Lower lobe of right lung (tissue), 2 donors: ENCODE results near the gene ZCCHC13. TPM values are rescaled to one million over a fixed set of nuclear protein-coding genes. Genes with fewer than 3 reads are reported as not detected.
"Not testable (repeated sequence)": the region's sequence is repeated elsewhere in the genome, so short reads cannot be mapped to it uniquely, and the experiment has no call there.

Source experiments
- ATAC-seq, 2 donors: fragments of 200-7000 bp; cut with Tn5 transposase; one replicate each; pipeline ENCODE4 v1.9.1; 2020 to 2022; ENCODE audit warnings: mild to moderate bottlenecking in 2 of 2, moderate library complexity in 2 of 2
- DNase-seq: peaks from one replicate; pipeline ENCODE4 v3.0.0-alpha.2; 2020
- H3K27ac ChIP-seq: fragments of 200-600 bp; one replicate; pipeline ENCODE4 v1.8.0; 2022
- H3K27me3 ChIP-seq: fragments of 200-600 bp; one replicate; pipeline ENCODE4 v1.8.0; 2022; ENCODE audit warnings: low read depth
- H3K36me3 ChIP-seq: fragments of 200-600 bp; one replicate; pipeline ENCODE4 v1.8.0; 2022; ENCODE audit warnings: mild to moderate bottlenecking
- H3K4me1 ChIP-seq: fragments of 200-600 bp; one replicate; pipeline ENCODE4 v1.8.0; 2022
- H3K4me3 ChIP-seq: fragments of 200-600 bp; one replicate; pipeline ENCODE4 v1.8.0; 2022; ENCODE audit warnings: mild to moderate bottlenecking
- H3K9me3 ChIP-seq: fragments of 200-600 bp; one replicate; pipeline ENCODE4 v1.8.0; 2022
- intact Hi-C: fragments of 100-400 bp; cut with DNase I; formaldehyde crosslinking; loops from one replicate; pipeline ENCODE4 v1.11.0; 2022
- total RNA-seq: library from RNA; stranded (reverse); fragmentation: NEBNext Ultra II Directional; extraction: Animal tissue kit (Norgen Biotek cat#: 25700); gene quantifications from one replicate; pipeline ENCODE4 v1.2.1, GENCODE V29; 2021
- TF ChIP-seq, protein P1 (sequence below): fragments of 200-600 bp; IDR thresholded peaks from one replicate; pipeline ENCODE4 v1.8.0; 2022; ENCODE audit warnings: antibody characterized with exemption, mild to moderate bottlenecking
- donor health status: DM: no; HTN: yes; CAD: no; lungs with severe emphysema.

Gene ZCCHC13
- total RNA-seq, 1 donor from 2014 or later, result not detected

DNA sequence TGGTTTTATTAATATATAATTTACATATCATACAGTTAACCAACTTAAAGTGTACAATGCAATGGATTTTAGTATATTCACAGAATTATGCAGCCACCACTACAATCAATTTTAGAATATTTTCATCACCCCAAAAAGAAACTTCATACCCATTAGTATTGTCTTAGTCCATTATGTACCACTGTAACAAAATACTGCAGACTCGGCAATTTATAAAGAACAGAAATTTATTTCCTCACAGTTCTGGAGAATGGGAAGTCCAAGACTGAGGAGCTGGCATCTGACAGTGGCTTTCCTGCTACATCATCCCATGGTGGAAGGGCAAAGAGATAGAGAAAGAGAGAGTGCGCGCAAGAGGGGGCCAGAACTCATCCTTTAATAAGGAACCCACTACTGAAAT, 8.9 kb upstream of the ZCCHC13 start:
- H3K27ac ChIP-seq, result no peak overlapping the region
- DNase-seq (no peak), ATAC-seq (no peak)
- TF ChIP-seq, protein P1, sequence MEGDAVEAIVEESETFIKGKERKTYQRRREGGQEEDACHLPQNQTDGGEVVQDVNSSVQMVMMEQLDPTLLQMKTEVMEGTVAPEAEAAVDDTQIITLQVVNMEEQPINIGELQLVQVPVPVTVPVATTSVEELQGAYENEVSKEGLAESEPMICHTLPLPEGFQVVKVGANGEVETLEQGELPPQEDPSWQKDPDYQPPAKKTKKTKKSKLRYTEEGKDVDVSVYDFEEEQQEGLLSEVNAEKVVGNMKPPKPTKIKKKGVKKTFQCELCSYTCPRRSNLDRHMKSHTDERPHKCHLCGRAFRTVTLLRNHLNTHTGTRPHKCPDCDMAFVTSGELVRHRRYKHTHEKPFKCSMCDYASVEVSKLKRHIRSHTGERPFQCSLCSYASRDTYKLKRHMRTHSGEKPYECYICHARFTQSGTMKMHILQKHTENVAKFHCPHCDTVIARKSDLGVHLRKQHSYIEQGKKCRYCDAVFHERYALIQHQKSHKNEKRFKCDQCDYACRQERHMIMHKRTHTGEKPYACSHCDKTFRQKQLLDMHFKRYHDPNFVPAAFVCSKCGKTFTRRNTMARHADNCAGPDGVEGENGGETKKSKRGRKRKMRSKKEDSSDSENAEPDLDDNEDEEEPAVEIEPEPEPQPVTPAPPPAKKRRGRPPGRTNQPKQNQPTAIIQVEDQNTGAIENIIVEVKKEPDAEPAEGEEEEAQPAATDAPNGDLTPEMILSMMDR, result no peak
- H3K4me3 ChIP-seq, result no peak overlapping the region
- intact Hi-C loops, result no loop called here
- no peaks in the 10 kb centered on the region for H3K9me3 ChIP-seq
- no peaks in the 10 kb centered on the region for H3K27me3 ChIP-seq
- H3K4me1 ChIP-seq, result no peaks in the 10 kb centered on the region
- H3K36me3 ChIP-seq, result no peaks in the 10 kb centered on the region

- Histone ChIP-seq H3K4me3 (no peak overlapping the region), H3K36me3 (no peaks in the 10 kb centered on the region), H3K27me3 (no peaks in the 10 kb centered on the region), H3K27ac (no peak overlapping the region), H3K4me1 (no peaks in the 10 kb centered on the region), H3K9me3 (no peaks in the 10 kb centered on the region)
- no peak for DNase-seq
- intact Hi-C loops, result no loop called here
- ATAC-seq, result no peak
- TF ChIP-seq, protein P1, result no peak
Observed at GRCh38 chrX:74297766-74298165, 6.2 kb upstream of the ZCCHC13 start.

- Histone ChIP-seq H3K9me3 (no peaks in the 10 kb centered on the region), H3K4me1 (no peaks in the 10 kb centered on the region), H3K4me3 (no peak overlapping the region), H3K36me3 (no peaks in the 10 kb centered on the region), H3K27me3 (no peaks in the 10 kb centered on the region), H3K27ac (no peak overlapping the region)
- DNase-seq, result no peak
- no peak for ATAC-seq
- intact Hi-C loops, result no loop called here
- TF ChIP-seq, protein P1, result no peak
Observed at GRCh38 chrX:74300869-74301268, 3.1 kb upstream of the ZCCHC13 start.

- DNase-seq, result no peak
- TF ChIP-seq, protein P1, result no peak
- no peak for ATAC-seq
- Histone ChIP-seq H3K4me3 (no peak overlapping the region), H3K36me3 (no peaks in the 10 kb centered on the region), H3K9me3 (no peaks in the 10 kb centered on the region), H3K27ac (no peak overlapping the region), H3K4me1 (no peaks in the 10 kb centered on the region), H3K27me3 (no peaks in the 10 kb centered on the region)
- intact Hi-C loops, result no loop called here
Observed at GRCh38 chrX:74318672-74319071, 14.7 kb downstream of the ZCCHC13 start.

DNA sequence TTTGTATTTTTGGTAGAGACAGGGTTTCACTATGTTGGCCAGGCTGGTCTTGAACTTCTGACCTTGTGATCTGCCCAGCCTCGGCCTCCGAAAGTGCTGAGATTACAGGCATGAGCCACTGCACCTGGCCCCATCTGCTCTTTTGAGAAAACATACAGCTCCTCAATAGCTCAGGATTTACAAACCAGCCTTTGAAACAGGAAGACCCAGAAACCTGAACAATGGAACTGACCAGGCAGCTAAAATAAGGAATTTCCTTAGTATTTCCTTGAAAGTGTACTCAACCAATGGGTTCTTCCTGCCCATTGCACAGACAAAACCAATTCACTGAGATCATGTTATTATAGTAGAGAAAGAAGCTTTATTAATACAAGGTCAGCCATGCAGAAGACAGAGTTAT, 15.3 kb downstream of the ZCCHC13 start:
- intact Hi-C loops, DNase-seq: not testable (repeated sequence)

DNA sequence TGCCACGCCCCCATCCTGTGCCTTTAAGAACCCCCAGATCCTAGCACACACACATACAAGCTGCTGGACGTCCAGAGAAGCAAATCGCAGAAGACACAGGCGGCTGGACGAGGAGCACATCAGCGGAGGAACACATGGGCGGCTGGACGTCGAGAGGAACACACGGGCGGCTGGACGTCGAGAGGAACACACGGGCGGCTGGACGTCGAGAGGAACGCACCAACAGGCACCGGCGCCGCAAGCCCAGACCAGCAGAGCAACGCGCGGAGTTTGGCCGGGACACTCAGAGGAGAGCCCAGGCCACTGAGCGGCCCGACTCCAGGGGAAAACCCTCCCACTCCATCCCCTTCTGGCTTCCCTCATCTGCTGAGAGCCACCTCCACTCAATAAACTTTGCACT, 17.2 kb downstream of the ZCCHC13 start:
- ATAC-seq (no peak), DNase-seq (no peak)
- no peaks in the 10 kb centered on the region for H3K4me1 ChIP-seq
- TF ChIP-seq, protein P1, result no peak
- H3K9me3 ChIP-seq, result no peaks in the 10 kb centered on the region
- intact Hi-C loops, result no loop called here
- H3K4me3 ChIP-seq, result no peak overlapping the region
- no peak overlapping the region for H3K27ac ChIP-seq
- no peaks in the 10 kb centered on the region for H3K36me3 ChIP-seq
- H3K27me3 ChIP-seq, result no peaks in the 10 kb centered on the region

More for the DNA sequence above, 15.3 kb downstream of the ZCCHC13 start:
- H3K4me1 ChIP-seq, H3K27me3 ChIP-seq, H3K9me3 ChIP-seq, ATAC-seq, H3K27ac ChIP-seq, H3K4me3 ChIP-seq, H3K36me3 ChIP-seq: not testable (repeated sequence)
